ENCODE results near the gene RNF123. TPM values are rescaled to one million over a fixed set of nuclear protein-coding genes. Genes with fewer than 3 reads are reported as not detected.

RNF123 gene
- total RNA-seq, 1 donor from 2014 or later = 18.6 TPM

GRCh38 chr3:49659756-49660155, 29.6 kb upstream of the RNF123 start:
- no peak for DNase-seq

GRCh38 chr3:49661281-49661680, 28.1 kb upstream of the RNF123 start:
- DNase-seq = no peak

GRCh38 chr3:49662021-49662420, 27.3 kb upstream of the RNF123 start:
- DNase-seq = no peak

- DNase-seq = no peak
Measured at GRCh38 chr3:49662720-49663413, 26.5 kb upstream of the RNF123 start.

- no peak for DNase-seq
Measured at GRCh38 chr3:49663831-49664230, 25.5 kb upstream of the RNF123 start.

GRCh38 chr3:49664300-49664699, 25.1 kb upstream of the RNF123 start:
- no peak for DNase-seq

GRCh38 chr3:49665822-49666519, 23.4 kb upstream of the RNF123 start:
- no peak for DNase-seq

- no peak for DNase-seq
Measured at GRCh38 chr3:49666592-49666991, 22.8 kb upstream of the RNF123 start.

- DNase-seq = no peak
Measured at GRCh38 chr3:49667701-49668413, 21.5 kb upstream of the RNF123 start.

GRCh38 chr3:49668414-49668797, 21.0 kb upstream of the RNF123 start:
- DNase-seq = no peak

GRCh38 chr3:49668861-49669260, 20.5 kb upstream of the RNF123 start:
- DNase-seq = no peak

- no peak for DNase-seq
Measured at GRCh38 chr3:49669352-49669751, 20.0 kb upstream of the RNF123 start.

GRCh38 chr3:49670940-49671290, 18.4 kb upstream of the RNF123 start:
- DNase-seq = no peak

GRCh38 chr3:49671291-49672288, 17.8 kb upstream of the RNF123 start:
- DNase-seq = no peak

- DNase-seq = no peak
Measured at GRCh38 chr3:49673121-49673714, 16.1 kb upstream of the RNF123 start.

- DNase-seq = no peak
Measured at GRCh38 chr3:49673715-49674496, 15.5 kb upstream of the RNF123 start, which contains the start of gene APEH. Gene APEH (plus strand): TSS chr3:49674351. CDS start chr3:49674402, 51 bp downstream.

- DNase-seq = no peak
Measured at GRCh38 chr3:49674497-49674983, 14.8 kb upstream of the RNF123 start.

- DNase-seq = no peak
Measured at GRCh38 chr3:49675912-49676311, 13.4 kb upstream of the RNF123 start.

GRCh38 chr3:49680493-49681231, 8.7 kb upstream of the RNF123 start:
- no peak for DNase-seq

GRCh38 chr3:49681232-49681522, 8.2 kb upstream of the RNF123 start:
- DNase-seq = no peak
